Gastroesophageal sphincter (tissue), 3 donors: ENCODE measurements around the gene DHRS13.

ENCODE experiments used
- CTCF ChIP-seq, 4 experiments: fragments of 200-600 bp in 2 of 4; fragments of 450-650 bp in 2 of 4; sonication (generic) in 1 of 4; IDR thresholded peaks; one replicate each; pipeline ENCODE4 v1.5.1; 2017 to 2019; ENCODE audit warnings: antibody characterized with exemption in 4 of 4, mild to moderate bottlenecking in 2 of 4, moderate library complexity in 2 of 4
- EP300 ChIP-seq: sonication (generic); formaldehyde crosslinking; IDR thresholded peaks from one replicate; pipeline ENCODE4 v1.6.1; 2017; ENCODE audit warnings: antibody characterized with exemption, mild to moderate bottlenecking

- TF ChIP-seq CTCF (IDR thresholded peaks at IDR 0.05) (no peak), EP300 (no peak)
Measured at GRCh38 chr17:28938552-28938951, 35.7 kb upstream of the DHRS13 start.
